Progenitor cell of endocrine pancreas (in vitro differentiated cells): ENCODE results near the gene KAZN. TPM values are rescaled to one million over a fixed set of nuclear protein-coding genes. Genes with fewer than 3 reads are reported as not detected.

Experiments
- DNase-seq: peaks from one replicate; pipeline ENCODE4 v3.0.0; 2021; ENCODE audit warnings: low spot score; ENCODE audit not compliant: unreplicated experiment
- H3K27ac Mint-ChIP-seq: 2 replicates; pipeline ENCODE4 v1.8.0; 2021; ENCODE audit warnings: mild to moderate bottlenecking, moderate library complexity, mixed read lengths
- H3K27me3 Mint-ChIP-seq: 2 replicates; pipeline ENCODE4 v1.8.0; 2021; ENCODE audit warnings: mixed read lengths
- H3K36me3 Mint-ChIP-seq: 2 replicates; pipeline ENCODE4 v1.8.0; 2022; ENCODE audit warnings: mixed read lengths; ENCODE audit not compliant: insufficient read depth
- H3K4me1 Mint-ChIP-seq: 2 replicates; pipeline ENCODE4 v1.8.0; 2021; ENCODE audit warnings: low read depth, mixed read lengths
- H3K4me3 Mint-ChIP-seq: 2 replicates; pipeline ENCODE4 v1.8.0; 2021; ENCODE audit warnings: low read depth, mild to moderate bottlenecking, moderate library complexity, mixed read lengths
- H3K9me3 Mint-ChIP-seq: 2 replicates; pipeline ENCODE4 v1.8.0; 2021; ENCODE audit warnings: low read depth, mixed read lengths
- CTCF ChIP-seq: fragments of 200-600 bp; sonication (generic); IDR thresholded peaks from one replicate; pipeline ENCODE4 v1.5.0; 2021; ENCODE audit warnings: antibody characterized with exemption, mild to moderate bottlenecking; ENCODE audit not compliant: unreplicated experiment
- total RNA-seq: library from RNA; stranded (reverse); gene quantifications from 2 replicates; pipeline ENCODE4 v1.2.1, GENCODE V29; 2021

The KAZN gene
- total RNA-seq, 1 donor from 2014 or later: 12.9 TPM

- Mint-ChIP-seq H3K4me3 (no peak overlapping the region), H3K27ac (peak overlapping the region; percentile 30), H3K9me3 (no peaks in the 10 kb centered on the region), H3K27me3 (peaks cover 46% of the 10 kb centered on the region), H3K36me3 (no peaks in the 10 kb centered on the region), H3K4me1 (peaks cover 15% of the 10 kb centered on the region)
- no peak for TF ChIP-seq CTCF
- no peak for DNase-seq
Measured at GRCh38 chr1:14926818-14927575, 328.5 kb downstream of the KAZN start.

- no peak for TF ChIP-seq CTCF
- Mint-ChIP-seq H3K36me3 (no peaks in the 10 kb centered on the region), H3K27ac (peak overlapping the region; percentile 20), H3K9me3 (no peaks in the 10 kb centered on the region), H3K27me3 (peaks cover 41% of the 10 kb centered on the region), H3K4me3 (no peak overlapping the region), H3K4me1 (peaks cover 15% of the 10 kb centered on the region)
- DNase-seq: no peak
Measured at GRCh38 chr1:14928412-14928811, 329.9 kb downstream of the KAZN start.

GRCh38 chr1:14928886-14929546 is 330.5 kb downstream of the KAZN start:
- Mint-ChIP-seq H3K9me3 (no peaks in the 10 kb centered on the region), H3K27me3 (peaks cover 39% of the 10 kb centered on the region), H3K36me3 (no peaks in the 10 kb centered on the region), H3K4me3 (no peak overlapping the region), H3K27ac (peak overlapping the region; percentile 20), H3K4me1 (peaks cover 15% of the 10 kb centered on the region)
- TF ChIP-seq CTCF: no peak
- no peak for DNase-seq

GRCh38 chr1:14929547-14930246 is 331.2 kb downstream of the KAZN start:
- Mint-ChIP-seq H3K27me3 (peaks cover 39% of the 10 kb centered on the region), H3K9me3 (no peaks in the 10 kb centered on the region), H3K27ac (peak overlapping the region; percentile 71), H3K4me1 (peaks cover 15% of the 10 kb centered on the region), H3K4me3 (no peak overlapping the region), H3K36me3 (no peaks in the 10 kb centered on the region)
- TF ChIP-seq CTCF: no peak
- no peak for DNase-seq

GRCh38 chr1:14930247-14930965 is 331.9 kb downstream of the KAZN start:
- Mint-ChIP-seq H3K36me3 (no peaks in the 10 kb centered on the region), H3K27me3 (peaks cover 33% of the 10 kb centered on the region), H3K27ac (no peak overlapping the region), H3K9me3 (no peaks in the 10 kb centered on the region), H3K4me1 (peaks cover 11% of the 10 kb centered on the region), H3K4me3 (no peak overlapping the region)
- DNase-seq: no peak
- TF ChIP-seq CTCF: no peak
